GM18498 (cell line): ENCODE data around the gene SCML2.
"Not testable (repeated sequence)": the region's sequence is repeated elsewhere in the genome, so short reads cannot be mapped to it uniquely, and the experiment has no call there.

ENCODE experiments used
- ATAC-seq: cut with Tn5 transposase; IDR thresholded peaks from one replicate; pipeline ENCODE4 v1.9.1; 2021; ENCODE audit warnings: mild to moderate bottlenecking, moderate library complexity; ENCODE audit not compliant: unreplicated experiment

Gene SCML2

GRCh38 chrX:18354369-18355223 is at the start of gene SCML2:
Gene SCML2, minus strand, starts transcription at chrX:18354688. Its CDS starts 20,617 bp downstream, at chrX:18334071.
- ATAC-seq, result no peak

- no peak for ATAC-seq
Measured at GRCh38 chrX:18401848-18402213, 47.3 kb upstream of the SCML2 start.

DNA sequence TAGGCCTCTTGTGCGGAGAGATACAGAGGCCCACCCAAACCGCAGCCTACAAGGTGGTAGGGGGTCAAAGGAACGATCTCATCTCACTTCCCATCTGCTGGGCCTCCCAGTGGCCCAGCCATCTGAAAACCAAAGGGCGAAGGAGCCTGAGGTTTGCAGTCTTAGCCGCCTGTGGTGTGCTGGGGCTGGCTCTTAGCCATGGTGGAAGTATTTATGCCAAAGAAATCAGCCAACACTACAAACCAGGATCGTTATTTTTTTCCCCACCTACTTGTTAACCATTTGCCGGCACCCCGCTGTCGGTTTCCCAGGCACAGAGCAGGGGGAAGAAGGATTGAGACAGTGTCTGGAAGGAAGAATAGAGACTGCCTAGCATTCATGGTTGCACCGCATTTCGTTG is 40.0 kb upstream of the SCML2 start:
- no peak for ATAC-seq

DNA sequence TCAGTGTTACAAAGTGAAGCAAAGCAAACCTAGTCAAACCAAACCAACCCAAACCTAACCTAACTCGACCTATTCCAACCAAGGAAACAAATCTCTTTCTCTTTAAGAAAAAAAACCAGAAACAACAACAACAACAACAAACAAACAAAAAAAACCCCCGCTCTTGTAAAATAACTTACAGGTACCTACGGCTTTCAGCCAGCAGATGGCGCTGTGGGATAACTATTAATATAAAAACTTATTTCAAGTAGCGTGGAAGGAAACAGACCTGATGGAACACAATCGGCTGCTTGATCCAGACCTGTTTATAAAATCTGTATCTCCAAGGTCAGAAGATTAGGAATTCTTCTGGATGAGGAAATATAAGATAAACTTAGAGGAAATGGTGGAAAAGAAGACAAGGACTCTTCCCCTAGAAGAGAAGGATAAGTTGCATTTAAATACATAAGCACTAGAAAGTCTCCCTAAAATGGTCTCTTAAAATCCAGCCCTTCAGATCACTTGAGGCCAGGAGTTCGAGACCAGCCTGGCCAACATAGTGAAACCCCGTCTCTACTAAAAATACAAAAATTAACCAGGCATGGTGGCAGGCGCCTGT is 36.6 kb upstream of the SCML2 start:
- ATAC-seq, result no peak

DNA sequence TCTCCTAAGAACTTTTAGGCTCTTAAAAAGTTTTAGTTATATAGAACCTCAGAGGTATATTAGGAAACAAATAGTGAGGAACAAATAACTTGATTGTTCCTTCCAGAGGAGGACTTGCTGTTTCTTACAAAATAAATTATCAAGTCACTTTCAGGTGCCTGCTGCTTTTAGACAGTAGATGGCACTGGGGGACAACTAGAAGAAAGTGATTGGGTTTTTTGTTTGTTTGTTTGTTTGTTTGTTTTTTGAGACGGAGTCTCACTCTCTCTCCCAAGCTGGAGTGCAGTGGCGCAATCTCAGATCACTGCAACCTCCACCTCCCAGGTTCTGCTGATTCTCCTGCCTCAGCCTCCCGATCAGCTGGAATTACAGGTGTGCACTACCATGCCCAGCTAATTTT is 35.5 kb upstream of the SCML2 start:
- no peak for ATAC-seq

DNA sequence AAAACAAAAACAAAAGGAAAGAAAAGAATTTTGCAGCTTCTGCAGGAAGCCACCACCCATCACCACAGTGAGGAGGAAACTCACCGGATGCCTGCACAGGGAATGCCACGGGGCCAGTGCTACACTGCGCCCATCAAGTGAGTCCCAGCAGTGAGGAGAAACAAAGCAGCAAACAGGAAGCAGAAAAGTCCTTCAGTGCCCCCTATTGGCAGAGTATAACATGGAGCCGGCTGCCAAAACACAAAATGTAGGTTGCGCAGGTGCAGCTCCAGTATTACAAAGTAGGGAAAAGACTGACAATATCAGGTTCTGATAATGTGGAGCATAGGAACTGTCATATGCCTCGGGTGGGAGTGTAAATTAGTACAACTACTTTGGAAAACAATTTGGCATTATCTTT is 23.3 kb upstream of the SCML2 start:
- ATAC-seq, result no peak

DNA sequence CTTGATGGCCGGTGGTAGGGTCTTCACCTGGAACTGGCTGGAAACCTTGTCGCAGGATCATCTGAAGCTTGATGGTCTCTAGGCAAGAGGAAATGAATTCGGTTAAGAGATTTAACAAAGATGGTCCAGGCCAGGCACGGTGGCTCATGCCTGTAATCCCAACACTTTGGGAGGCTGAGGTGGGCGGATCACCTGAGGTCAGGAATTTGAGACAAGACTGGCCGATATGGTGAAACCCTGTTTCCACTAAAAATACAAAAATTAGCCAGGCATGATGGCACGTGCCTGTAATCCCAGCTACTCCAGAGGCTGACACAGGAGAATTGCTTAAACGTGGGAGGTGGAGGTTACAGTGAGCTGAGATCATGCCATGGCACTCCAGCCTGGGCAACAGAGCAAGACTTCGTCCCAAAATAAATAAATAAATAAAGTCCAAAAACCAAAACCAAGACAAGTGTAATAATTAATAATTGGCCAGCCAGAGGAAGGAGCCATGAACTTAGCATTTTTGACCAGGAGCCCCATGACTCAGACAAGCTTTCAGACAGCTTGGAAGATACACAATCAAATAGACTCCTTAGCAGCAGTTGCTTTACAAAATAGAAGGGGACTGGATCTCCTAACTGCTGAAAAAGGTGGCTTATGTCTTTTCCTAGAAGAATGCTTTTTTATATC is 20.8 kb upstream of the SCML2 start:
- ATAC-seq, result not testable (repeated sequence)

DNA sequence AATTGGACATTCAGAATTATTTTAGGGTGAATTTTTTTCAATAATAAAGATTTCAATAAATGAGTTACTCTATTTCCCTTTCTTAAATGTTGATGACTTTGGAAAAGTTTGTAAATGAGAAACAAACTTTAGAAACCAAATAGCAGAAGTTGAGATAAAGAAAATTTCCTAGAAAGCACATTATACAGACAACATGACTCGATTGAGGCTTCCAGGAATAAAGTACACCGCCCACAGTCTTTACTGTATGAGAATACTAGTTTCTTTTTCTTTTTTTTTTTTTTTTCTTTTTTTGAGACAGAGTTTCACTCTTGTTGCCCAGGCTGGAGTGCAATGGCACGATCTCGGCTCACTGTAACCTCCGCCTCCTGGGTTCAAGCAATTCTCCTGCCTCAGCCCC is 14.6 kb upstream of the SCML2 start:
- not testable (repeated sequence) for ATAC-seq

- ATAC-seq, result no peak
Measured at GRCh38 chrX:18368402-18368801, 13.9 kb upstream of the SCML2 start.

- ATAC-seq, result no peak
Measured at GRCh38 chrX:18360867-18361266, 6.4 kb upstream of the SCML2 start.

DNA sequence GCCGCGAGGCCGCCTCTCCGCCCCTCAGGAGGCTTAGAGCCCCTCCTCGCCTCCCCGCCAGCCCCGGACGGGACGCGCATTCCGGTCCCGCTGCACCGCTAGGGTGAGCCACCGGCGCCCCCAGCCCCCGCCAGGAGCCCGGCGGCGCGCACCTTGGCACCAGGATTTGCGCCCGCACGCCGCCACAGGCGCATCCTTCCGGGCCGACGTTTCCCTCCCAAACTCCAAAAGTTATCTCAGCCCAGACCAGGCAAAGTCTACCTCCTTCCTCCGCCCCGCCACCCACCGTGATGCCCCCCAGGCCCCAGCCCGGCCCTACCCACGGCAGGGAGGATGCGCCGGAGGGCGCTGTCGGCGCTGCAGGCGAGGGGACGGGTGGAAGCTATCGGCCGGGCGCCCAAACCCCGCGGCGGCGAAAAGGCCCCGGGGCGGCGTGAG is 538 bp downstream of the SCML2 start:
- ATAC-seq, result no peak

DNA sequence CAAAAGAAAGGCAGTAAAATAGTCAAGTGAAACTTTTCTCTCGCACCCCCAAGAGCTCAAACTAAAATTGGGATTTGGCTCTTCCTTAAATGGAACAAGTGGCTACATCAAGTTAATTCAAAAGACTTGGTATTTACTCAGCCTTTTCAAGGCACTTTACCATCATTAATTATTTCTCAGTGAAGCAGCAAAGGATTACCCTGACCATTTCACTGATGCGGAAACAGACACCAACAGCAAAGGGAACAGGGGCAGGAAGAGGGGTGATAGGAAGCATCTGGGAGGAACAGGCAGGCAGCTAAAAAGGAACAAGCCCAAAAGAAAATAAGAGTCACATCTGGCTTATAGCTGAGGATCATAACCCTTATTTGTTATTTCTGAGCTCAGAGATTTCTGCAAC is 2.7 kb downstream of the SCML2 start:
- no peak for ATAC-seq

DNA sequence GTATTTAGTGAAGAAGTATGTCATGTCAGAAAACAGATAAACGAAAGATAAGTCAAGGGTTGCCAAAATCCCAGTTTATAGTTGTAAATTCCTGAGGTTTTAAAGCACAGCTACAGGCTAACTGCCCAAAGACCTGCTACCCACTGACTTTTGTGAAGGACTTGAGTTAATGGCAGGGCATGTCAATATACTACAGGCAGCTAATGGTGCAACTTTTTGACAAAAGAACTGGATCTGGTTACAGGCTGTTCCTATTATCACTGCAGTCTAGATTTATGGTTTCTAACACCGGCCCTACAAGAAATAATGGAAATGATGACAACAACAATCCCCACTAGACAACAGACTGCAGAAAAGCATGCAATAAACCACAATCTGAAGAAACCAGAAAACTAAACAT is 6.4 kb downstream of the SCML2 start:
- ATAC-seq, result no peak

DNA sequence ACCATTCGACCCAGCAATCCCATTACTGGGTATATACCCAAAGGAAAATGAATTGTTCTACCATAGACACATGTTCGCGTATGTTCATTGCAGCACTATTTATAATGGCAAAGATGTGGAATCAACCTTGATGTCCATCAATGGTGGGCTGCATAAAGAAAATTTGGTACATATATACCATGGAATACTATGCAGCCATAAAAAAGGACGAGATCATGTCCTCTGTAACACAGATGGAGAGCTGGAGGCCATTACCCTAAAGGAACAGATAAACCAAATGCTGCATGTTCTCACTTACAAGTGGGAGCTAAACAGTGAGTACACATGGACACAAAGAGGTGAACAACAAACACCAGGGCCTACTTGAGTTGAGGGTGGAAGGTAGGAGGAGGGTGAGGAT is 45.1 kb downstream of the SCML2 start:
- no peak for ATAC-seq

DNA sequence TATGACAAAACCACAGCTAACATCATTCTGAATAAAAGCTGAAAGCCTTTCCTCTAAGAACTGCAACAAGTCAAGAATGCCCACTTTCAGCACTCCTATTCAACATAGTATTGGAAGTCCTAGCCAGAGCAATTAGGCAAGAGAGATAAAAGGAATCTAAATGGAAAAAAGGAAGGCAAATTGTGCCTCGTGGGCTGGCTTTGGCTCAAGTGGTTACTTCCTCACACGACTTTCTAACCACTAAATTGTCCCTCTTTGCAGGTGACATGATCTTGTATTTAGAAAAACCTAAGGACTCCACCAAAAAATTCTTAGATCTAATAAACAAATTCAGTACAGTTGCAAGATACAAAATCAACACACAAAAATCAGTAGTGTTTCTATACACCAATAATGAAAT is 57.2 kb downstream of the SCML2 start:
- no peak for ATAC-seq

DNA sequence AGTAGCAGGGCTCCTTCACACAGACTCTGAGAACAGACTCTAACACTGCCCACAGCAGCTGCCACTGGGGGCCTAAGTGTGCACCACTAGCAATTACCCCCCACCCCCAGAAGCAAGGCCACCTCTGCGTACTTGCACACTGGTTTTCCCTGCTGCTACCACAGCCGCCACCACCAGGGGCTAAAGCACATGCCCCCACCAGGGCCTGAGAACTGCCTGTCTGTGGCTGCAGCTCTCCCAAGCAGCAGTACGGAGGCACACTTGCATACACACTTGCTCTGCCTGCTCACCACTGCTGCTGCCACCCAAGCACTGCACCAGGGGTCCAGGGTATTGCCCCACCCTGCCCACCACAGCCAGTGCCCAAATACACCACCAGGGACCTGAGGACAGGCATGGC is 59.6 kb downstream of the SCML2 start:
- ATAC-seq, result no peak

- no peak for ATAC-seq
Measured at GRCh38 chrX:18291006-18291545, 63.4 kb downstream of the SCML2 start.

DNA sequence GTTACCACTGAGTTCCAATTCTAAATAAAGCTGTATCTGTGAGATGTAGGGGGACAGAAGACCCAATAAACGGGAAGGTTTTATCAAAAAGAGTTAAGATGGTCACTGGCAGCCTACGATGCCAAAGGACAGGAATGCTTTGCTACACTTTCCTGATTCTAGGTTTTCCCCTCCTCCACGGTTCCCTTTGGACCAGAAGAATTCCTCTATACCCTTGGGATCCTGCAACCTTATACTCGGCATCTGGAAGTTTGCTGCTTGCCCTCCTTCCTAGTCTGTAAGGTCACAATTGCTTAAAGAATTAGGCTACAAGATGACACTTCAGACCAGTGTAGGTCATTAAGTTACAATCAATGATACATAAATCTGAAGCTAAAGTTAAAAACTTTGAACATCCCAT is 64.3 kb downstream of the SCML2 start:
- no peak for ATAC-seq

- no peak for ATAC-seq
Measured at GRCh38 chrX:18288716-18289115, 65.8 kb downstream of the SCML2 start.

GRCh38 chrX:18286322-18286831 is 68.1 kb downstream of the SCML2 start:
- no peak for ATAC-seq

DNA sequence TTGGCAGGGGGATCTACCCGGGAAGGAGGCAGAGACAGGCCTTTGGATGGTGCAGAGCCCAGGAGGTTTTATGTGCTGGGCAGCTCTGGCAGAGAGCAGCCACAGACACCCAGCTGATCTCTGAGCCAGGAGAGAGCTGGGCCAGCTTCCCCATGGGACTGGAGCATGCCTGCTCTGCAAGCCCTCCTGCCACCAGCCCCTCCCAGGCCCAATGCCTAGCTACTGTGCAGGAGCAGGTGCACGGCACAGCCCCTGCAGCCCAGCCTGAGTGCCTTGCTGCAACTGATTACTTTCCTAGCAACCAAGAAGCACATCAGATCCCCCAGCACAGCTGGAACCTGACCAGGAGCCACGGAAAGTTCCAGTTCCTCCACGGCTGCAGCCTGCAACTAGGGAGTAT is 76.0 kb downstream of the SCML2 start:
- no peak for ATAC-seq

DNA sequence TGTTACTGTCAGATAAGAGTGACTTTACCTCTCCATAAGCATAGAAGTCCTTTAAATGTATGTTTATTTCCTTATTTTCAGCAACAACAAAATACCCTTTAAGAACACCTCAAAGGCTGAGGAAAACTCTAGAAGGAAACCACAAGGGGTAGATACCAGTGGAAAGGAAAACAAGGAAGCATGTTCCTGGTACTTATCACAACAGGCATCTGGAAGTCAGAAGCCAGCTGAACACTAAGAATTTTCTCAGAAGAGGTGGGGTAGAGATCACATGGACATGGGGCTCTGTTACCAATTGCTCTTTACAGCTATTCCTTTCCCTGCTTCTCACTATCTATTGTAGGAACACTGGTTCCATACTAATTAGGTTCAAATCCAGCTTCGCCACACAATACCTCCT is 82.3 kb downstream of the SCML2 start:
- no peak for ATAC-seq
